Fibroblast of skin of back (primary cell): ENCODE measurements around the gene KAZN.
A peak's percentile ranks its signal among the peaks of the same experiment; 100 is the strongest.

ENCODE experiments used
- DNase-seq: peaks from one replicate; pipeline ENCODE4 v3.0.0-alpha.2; 2013

Gene KAZN

GRCh38 chr1:14590411-14591180 is 7.9 kb upstream of the KAZN start:
- no peak for DNase-seq

DNA sequence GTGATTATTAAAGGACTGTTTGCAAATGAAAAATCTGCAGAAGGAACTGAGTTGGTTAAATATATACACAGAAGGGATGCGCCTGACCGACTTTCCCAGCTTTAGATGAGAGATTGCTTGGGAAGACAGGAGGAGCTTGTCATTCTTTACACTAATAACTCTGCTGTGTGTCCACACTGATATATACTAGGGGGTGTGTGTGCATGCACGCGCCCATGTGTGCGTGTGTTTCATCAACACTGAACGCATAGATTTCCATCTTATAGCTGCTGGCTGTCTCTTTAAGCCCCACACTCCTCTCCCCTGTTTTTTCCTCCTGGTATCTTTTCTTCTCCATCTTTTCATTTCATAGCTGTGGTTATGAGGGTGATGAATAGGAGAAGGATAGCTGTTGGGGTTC is 6.9 kb upstream of the KAZN start:
- no peak for DNase-seq

DNA sequence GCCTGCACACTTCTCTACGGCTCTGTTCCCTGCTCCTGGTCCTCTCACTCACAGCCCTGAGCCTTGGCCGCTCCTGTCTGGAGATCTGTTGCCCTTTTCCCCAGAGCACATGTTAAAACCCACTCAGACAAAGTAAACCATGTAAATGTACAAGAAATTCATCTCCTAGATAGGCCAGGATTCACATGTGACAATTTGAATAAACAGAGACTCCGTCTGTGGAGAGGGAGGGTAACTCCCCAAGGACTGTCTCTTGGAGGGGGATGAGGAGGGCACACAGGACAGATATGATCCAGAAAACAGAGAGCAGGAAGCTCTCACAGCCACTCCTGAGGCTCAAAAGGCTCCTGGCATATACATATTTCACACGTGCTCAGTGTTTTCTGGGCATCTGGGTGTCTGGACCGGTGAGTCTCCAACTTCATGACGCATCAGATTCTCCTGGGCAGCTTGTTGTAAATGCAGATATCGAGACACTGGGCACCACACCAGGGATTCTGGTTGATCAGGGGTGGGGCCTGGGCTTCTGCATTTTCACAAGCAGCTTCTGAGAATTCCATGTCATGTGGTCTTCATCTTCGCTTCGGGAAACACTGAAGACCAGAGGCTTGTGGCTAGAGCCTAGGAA is 6.4 kb upstream of the KAZN start:
- DNase-seq, result no peak

DNA sequence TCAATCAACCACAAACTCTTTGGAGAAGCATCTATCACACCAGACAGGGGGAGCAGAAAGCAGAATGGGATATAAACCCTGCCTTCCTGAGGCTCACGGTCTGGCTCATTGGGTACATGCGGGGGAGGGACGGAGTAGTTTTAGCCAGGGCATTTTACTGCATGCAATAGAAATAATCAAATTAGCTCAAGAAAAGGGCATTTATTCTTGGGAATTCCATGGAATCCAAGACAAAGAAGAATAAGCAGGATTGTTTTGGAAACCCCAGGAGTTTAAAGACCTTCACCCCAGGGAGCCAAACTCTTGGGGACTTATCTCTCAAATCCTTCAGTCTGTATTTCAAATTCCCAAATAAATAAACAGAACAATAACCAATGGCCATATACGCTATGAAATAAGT is 5.2 kb upstream of the KAZN start:
- DNase-seq, result no peak

GRCh38 chr1:14594045-14594444 is 4.4 kb upstream of the KAZN start:
- no peak for DNase-seq

- no peak for DNase-seq
Measured at GRCh38 chr1:14596591-14596990, 1.9 kb upstream of the KAZN start.

DNA sequence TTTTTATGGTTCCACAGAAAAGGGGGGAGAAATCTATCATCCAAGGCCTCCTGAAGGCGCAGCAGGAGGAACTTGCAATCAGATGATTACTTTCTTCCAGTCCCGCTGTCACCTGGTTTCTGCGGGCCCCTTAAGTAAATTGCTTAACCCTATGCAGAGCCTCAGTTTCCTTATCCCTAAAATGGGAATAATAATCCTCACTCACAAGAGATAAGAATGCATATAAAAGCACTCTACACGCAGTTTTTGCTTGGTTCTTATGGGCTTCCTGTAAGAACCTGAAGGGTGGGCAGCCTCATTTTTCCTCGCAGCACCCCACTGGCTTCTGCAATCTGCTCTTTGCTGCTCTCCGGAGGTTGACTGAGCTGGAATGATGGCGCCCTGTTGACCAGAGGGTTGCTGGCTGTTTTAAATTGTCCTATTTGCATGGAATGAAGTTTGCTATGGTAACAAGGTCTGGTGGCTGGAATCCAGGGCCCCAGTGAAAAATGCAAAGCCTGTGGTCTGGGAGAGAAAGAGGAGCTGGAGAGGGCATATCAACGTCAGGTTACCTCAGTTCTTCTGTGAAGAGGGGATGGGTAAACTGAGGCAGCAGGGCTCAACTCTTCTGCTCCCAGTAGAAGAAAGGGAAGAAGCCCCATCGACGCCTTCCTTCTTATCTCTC is 1.0 kb upstream of the KAZN start:
- DNase-seq, result peak; percentile 24

DNA sequence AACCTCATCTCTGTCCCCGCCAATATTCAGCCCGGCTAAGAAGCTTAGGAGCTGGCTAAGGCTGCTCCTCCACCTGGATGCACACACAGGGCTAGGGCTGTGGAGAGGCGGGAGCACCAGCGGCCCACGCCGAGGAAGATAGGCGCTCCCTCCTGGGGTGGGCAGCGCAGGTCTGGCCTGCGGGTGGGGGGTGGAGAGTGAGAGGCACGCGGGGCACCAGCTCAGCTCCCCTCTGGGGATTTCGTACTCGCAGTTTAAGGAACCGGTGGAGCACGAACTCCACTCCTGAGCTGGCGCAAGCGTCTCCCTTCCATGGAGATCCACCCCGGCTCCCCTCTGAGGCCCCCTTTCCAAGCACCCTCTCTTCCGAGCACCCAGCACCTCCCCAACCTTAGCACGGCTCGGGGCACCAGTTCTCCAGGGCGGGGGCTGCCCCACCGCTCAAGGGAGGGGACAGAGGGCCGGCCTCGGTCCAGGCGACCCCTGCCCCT is 433 bp upstream of the KAZN start:
- no peak for DNase-seq

DNA sequence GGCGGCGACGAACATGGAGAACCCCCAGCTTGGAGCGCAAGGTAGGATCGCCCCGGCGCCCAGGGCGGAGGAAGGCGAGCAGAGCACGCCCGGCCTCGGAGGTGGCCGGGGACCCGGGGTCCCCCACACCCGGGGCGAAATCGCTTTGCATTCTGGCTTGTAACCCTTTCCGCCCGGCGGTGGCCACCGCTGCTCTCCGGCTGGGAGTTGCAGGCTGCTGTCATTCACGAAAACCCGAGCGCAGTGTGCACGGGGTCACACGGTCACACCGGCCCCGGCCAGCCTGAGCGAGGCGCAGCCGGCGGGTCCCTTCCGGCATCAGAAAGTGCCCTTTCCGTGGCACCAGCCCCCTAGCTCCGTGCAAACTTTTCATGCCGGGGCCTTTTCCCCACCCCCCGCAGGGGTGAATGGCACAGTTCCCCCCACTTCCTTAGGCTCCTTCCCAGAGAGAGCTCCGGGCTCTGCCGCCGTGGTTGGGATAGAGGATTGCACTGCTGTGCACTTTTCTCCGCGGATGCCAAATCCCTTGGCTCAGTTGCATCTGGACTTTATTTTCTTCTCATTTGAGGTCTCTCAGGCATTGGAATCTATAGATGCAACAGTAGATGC is 802 bp downstream of the KAZN start:
- DNase-seq, result no peak

- no peak for DNase-seq
Measured at GRCh38 chr1:14599800-14600199, 1.3 kb downstream of the KAZN start.

DNA sequence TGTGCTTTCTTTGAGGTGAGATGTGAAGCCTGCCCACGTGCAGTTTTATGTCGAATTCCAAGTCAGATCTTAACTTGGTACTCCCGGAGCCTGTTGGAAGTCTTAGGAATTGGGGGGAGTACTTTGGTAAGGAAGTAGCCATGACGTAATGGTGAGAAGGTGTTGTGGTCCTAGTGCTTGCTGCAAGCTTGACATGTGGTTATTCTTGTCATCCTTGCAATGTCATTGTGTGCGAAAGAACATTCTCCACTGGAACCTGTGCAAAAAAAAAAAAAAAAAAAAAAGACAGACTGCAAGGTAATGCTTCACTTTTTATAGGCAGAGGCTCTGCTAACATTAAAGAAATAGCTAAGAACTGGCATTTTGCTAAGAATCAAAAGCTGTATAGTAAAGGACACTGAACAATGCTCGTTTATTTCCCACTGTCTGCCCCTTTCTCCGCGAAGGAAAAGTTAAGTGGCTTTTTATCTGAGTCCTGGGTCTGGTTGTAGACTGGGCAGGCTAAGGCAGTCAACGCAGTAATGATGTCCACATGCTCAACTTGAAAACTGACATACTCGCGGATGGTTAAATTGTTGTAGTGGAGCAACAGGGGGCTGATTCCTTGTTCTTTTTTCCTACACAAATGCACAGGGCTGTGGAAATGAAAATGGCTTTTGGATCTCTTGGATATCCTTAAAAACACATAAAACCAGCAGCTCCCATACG is 2.1 kb downstream of the KAZN start:
- no peak for DNase-seq

GRCh38 chr1:14602136-14602535 is 3.7 kb downstream of the KAZN start:
- no peak for DNase-seq

DNA sequence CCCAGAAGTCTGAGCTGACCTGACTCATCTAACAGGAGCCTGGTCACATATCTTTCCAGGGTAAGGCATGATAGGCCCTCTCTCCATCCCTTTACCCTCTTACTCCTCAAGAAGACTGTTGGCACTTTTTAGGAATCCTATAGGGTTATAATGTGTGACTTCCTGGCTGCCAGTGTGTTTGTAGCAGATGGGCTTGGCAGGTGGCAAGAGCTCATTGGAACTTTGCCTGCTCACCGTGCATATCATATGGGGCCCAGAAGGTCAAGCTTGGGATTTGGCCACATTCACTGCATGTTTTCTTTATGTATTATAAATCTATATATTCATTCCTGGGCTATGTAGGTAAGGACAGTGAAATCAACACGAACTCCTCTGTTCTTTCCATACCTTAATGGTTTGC is 5.2 kb downstream of the KAZN start:
- no peak for DNase-seq

DNA sequence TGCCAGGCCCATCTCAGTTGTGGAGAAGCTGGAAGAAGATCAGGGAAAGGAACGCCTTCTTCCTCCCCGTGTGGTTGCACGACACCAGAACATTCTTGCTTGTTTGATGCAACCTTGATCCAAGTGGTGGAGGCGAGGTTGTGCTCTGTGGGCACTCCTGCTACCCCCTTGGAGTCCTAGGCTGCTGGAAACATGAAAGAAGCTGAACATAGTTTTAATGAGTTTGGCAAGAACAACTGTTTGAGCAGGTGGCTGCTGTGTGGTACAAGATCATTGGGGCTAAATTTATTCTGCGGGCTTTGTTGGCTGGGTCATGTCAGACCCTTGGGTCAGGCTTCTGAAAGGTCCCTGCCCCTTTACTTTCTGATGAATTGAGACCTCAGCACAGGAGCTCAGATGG is 5.9 kb downstream of the KAZN start:
- no peak for DNase-seq

DNA sequence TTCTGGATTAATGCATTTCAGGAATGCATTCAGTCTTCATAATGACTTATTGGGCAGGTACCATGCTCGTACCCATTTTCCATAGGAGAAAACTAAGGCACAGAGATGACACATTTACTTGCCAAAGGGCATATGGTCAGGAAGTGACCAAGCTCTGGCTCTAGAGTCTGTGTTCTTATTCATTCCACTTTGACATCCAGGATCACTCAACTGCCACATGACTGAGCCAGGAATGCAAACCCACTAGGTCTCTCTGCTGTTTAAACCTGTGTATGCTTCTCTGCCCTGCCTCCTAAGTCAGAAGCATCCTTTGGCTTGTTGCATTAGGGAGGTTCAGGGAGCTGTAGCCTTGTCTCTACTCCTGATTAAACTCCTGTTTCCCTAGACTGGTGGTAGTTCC is 7.5 kb downstream of the KAZN start:
- no peak for DNase-seq

DNA sequence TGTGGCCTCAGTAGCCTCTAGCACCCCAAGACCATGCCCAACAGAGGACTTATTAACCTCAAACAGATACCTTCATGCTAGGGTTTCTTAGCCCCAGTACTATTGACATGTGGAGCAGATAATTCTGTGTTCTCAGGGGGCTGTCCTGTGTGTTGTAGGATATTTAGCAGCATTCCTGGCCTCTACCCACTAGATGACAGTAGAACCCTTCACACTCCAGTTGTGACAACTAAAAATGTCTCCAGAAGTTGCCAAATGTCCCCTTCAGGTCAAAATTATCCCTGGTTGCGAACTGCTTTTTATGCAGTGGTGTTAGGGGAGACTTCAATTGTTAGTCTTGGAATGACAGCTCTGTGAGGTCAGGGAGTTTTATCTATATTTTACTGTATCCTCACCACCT is 8.1 kb downstream of the KAZN start:
- no peak for DNase-seq

DNA sequence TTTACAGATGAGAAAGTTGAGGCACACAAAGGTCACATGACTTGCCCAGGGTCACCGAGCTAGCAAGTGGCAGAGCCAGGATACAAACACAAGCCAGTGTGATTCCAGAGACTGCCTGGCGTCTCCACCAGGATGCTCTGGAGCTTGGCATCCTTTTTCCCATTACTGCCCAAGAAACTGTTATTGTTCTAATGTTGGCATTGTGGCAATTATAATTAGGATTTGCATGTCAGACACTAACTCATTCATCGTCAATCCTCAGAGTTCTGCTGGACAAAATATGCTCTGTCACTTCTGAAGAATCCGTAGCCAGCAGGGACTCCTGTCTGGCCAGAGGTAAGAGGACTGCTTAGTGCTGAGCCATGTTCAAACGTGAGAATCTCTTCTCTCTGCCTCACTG is 8.8 kb downstream of the KAZN start:
- no peak for DNase-seq

- no peak for DNase-seq
Measured at GRCh38 chr1:14608308-14608707, 9.8 kb downstream of the KAZN start.

GRCh38 chr1:14610761-14611160 is 12.3 kb downstream of the KAZN start:
- no peak for DNase-seq

GRCh38 chr1:14611792-14612191 is 13.3 kb downstream of the KAZN start:
- no peak for DNase-seq

DNA sequence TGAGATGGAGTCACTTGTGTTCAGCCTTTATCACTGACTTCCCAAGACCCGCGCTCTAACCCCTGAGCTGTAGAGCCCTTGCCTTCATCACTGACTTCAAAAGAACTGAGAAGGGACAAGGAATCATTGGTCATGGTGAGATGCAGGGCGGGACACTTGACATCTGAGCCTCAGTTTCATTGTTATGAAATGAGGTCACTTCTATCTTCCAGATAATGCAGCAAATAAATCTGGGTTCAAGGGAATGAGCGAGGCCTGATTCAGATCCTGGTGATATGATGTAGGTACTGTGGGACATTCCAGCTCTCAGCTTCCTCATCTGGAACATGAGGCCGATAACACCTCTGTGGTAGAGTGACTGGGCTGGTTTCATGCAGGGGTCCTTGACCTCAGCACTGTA is 13.8 kb downstream of the KAZN start:
- DNase-seq, result no peak

DNA sequence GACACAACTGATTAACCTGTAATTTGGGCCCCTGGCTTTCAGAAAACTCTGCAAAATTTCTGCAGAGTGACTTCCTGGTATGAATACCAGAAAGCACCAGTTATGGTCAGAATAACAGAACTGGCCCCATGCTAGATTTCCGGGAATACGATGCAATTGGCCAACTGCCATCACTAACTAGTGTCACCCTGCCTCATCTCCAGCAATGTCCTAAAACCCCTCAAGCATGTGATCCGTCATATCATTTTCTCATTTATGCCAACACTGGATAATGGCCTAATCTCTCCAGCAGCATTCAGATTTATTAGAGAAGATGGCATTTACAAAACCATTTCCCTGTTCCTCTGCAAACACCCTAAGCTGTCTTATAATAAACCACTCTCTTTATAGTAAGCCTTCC is 15.4 kb downstream of the KAZN start:
- DNase-seq, result no peak

GRCh38 chr1:14614341-14614740 is 15.9 kb downstream of the KAZN start:
- no peak for DNase-seq
